ENCODE results near the gene NRXN3.
"Not testable (repeated sequence)": the region's sequence is repeated elsewhere in the genome, so short reads cannot be mapped to it uniquely, and the experiment has no call there.

The NRXN3 gene

GRCh38 chr14:79094951-79095350 is 924.8 kb downstream of the NRXN3 start:
- no peak overlapping the region for H3K4me3 ChIP-seq (ENCODE audit: low read depth, low read length)

GRCh38 chr14:79096811-79097210 is 926.6 kb downstream of the NRXN3 start:
- H3K4me3 ChIP-seq (ENCODE audit: low read depth, low read length): no peak overlapping the region

GRCh38 chr14:79098324-79098723 is 928.2 kb downstream of the NRXN3 start:
- no peak overlapping the region for H3K4me3 ChIP-seq (ENCODE audit: low read depth, low read length)

GRCh38 chr14:79100578-79100977 is 930.4 kb downstream of the NRXN3 start:
- H3K4me3 ChIP-seq (ENCODE audit: low read depth, low read length): no peak overlapping the region

- no peak overlapping the region for H3K4me3 ChIP-seq (ENCODE audit: low read depth, low read length)
Measured at GRCh38 chr14:79101388-79101787, 931.2 kb downstream of the NRXN3 start.

- H3K4me3 ChIP-seq (ENCODE audit: low read depth, low read length): no peak overlapping the region
Measured at GRCh38 chr14:79103764-79104163, 933.6 kb downstream of the NRXN3 start.

- not testable (repeated sequence) for H3K4me3 ChIP-seq (ENCODE audit: low read depth, low read length)
Measured at GRCh38 chr14:79110564-79110963, 940.4 kb downstream of the NRXN3 start.

- H3K4me3 ChIP-seq (ENCODE audit: low read depth, low read length): no peak overlapping the region
Measured at GRCh38 chr14:79111987-79112501, 941.9 kb downstream of the NRXN3 start.

- no peak overlapping the region for H3K4me3 ChIP-seq (ENCODE audit: low read depth, low read length)
Measured at GRCh38 chr14:79117561-79117960, 947.4 kb downstream of the NRXN3 start.

- no peak overlapping the region for H3K4me3 ChIP-seq (ENCODE audit: low read depth, low read length)
Measured at GRCh38 chr14:79118291-79118690, 948.1 kb downstream of the NRXN3 start.

GRCh38 chr14:79134361-79134760 is 964.2 kb downstream of the NRXN3 start:
- H3K4me3 ChIP-seq (ENCODE audit: low read depth, low read length): no peak overlapping the region

- H3K4me3 ChIP-seq (ENCODE audit: low read depth, low read length): no peak overlapping the region
Measured at GRCh38 chr14:79136071-79137044, 966.2 kb downstream of the NRXN3 start.

GRCh38 chr14:79137045-79137430 is 966.9 kb downstream of the NRXN3 start:
- no peak overlapping the region for H3K4me3 ChIP-seq (ENCODE audit: low read depth, low read length)

- H3K4me3 ChIP-seq (ENCODE audit: low read depth, low read length): no peak overlapping the region
Measured at GRCh38 chr14:79137836-79138235, 967.7 kb downstream of the NRXN3 start.

GRCh38 chr14:79144896-79145295 is 974.7 kb downstream of the NRXN3 start:
- H3K4me3 ChIP-seq (ENCODE audit: low read depth, low read length): no peak overlapping the region

GRCh38 chr14:79150226-79150625 is 980.1 kb downstream of the NRXN3 start:
- H3K4me3 ChIP-seq (ENCODE audit: low read depth, low read length): no peak overlapping the region

- H3K4me3 ChIP-seq (ENCODE audit: low read depth, low read length): no peak overlapping the region
Measured at GRCh38 chr14:79157369-79157768, 987.2 kb downstream of the NRXN3 start.

GRCh38 chr14:79161571-79161970 is 991.4 kb downstream of the NRXN3 start:
- no peak overlapping the region for H3K4me3 ChIP-seq (ENCODE audit: low read depth, low read length)

- H3K4me3 ChIP-seq (ENCODE audit: low read depth, low read length): no peak overlapping the region
Measured at GRCh38 chr14:79162833-79163232, 992.7 kb downstream of the NRXN3 start.

GRCh38 chr14:79165471-79166090 is 995.4 kb downstream of the NRXN3 start:
- H3K4me3 ChIP-seq (ENCODE audit: low read depth, low read length): no peak overlapping the region

- H3K4me3 ChIP-seq (ENCODE audit: low read depth, low read length): no peak overlapping the region
Measured at GRCh38 chr14:79166171-79166570, 996.0 kb downstream of the NRXN3 start.

GRCh38 chr14:79167957-79168356 is 997.8 kb downstream of the NRXN3 start:
- H3K4me3 ChIP-seq (ENCODE audit: low read depth, low read length): no peak overlapping the region

Measured in iPS-11a (cell line).